HG03571 (cell line): ENCODE results near the gene MRPL24.

Experiments
- ATAC-seq: cut with Tn5 transposase; IDR thresholded peaks from one replicate; pipeline ENCODE4 v1.9.1; 2021; ENCODE audit not compliant: unreplicated experiment

Gene MRPL24

GRCh38 chr1:156744344-156744743 is 3.5 kb upstream of the MRPL24 start:
- ATAC-seq, result no peak

GRCh38 chr1:156743367-156744302 is 2.7 kb upstream of the MRPL24 start:
- no peak for ATAC-seq

GRCh38 chr1:156742801-156743200 is 1.9 kb upstream of the MRPL24 start:
- no peak for ATAC-seq

GRCh38 chr1:156742017-156742416 is 1.1 kb upstream of the MRPL24 start:
- no peak for ATAC-seq

GRCh38 chr1:156741481-156741983 is 644 bp upstream of the MRPL24 start:
- ATAC-seq, result no peak

GRCh38 chr1:156740237-156740740 is 599 bp downstream of the MRPL24 start:
- ATAC-seq, result no peak

GRCh38 chr1:156738916-156739315 is 2.0 kb downstream of the MRPL24 start:
- no peak for ATAC-seq

- ATAC-seq, result no peak
These were observed 2.5 kb downstream of the MRPL24 start for GRCh38 chr1:156738407-156738806.

GRCh38 chr1:156733989-156734584 is 6.8 kb downstream of the MRPL24 start:
- no peak for ATAC-seq

- peak; percentile 83 for ATAC-seq
These were observed 12.1 kb downstream of the MRPL24 start, which contains the start of gene ISG20L2 for GRCh38 chr1:156728599-156729462. Gene ISG20L2 (minus strand): TSS chr1:156728766. CDS start chr1:156727652, 1,114 bp downstream.

GRCh38 chr1:156727926-156728598 is 12.8 kb downstream of the MRPL24 start, which contains the start of gene METTL25B:
Gene METTL25B (plus strand): TSS chr1:156728469. CDS start chr1:156729105, 636 bp downstream.
- ATAC-seq, result peak; percentile 40

GRCh38 chr1:156727492-156727891 is 13.4 kb downstream of the MRPL24 start:
- ATAC-seq, result no peak

- ATAC-seq, result no peak
These were observed 14.2 kb downstream of the MRPL24 start for GRCh38 chr1:156726549-156727226.

- peak; percentile 29 for ATAC-seq
These were observed 15.1 kb downstream of the MRPL24 start for GRCh38 chr1:156725683-156726280.

- no peak for ATAC-seq
These were observed 19.4 kb downstream of the MRPL24 start for GRCh38 chr1:156721535-156721934.

GRCh38 chr1:156721131-156721530 is 19.8 kb downstream of the MRPL24 start:
- no peak for ATAC-seq

GRCh38 chr1:156717351-156717750 is 23.5 kb downstream of the MRPL24 start:
- ATAC-seq, result no peak

- no peak for ATAC-seq
These were observed 26.1 kb downstream of the MRPL24 start for GRCh38 chr1:156714830-156715229.

GRCh38 chr1:156712626-156713025 is 28.3 kb downstream of the MRPL24 start:
- ATAC-seq, result no peak
